IMR-90 (cell line): Measurements from ENCODE around the gene ARAP2. TPM values are rescaled to one million over a fixed set of nuclear protein-coding genes. Genes with fewer than 3 reads are reported as not detected.
A peak's percentile ranks its signal among the peaks of the same experiment; 100 is the strongest.

Experiments used
- ATAC-seq: fragments of 200-7000 bp; cut with Tn5 transposase; 2 replicates; pipeline ENCODE4 v1.9.1; 2020; ENCODE audit warnings: low read depth, mild to moderate bottlenecking, moderate library complexity
- BruUV-seq: library from RNA; stranded (reverse); fragments of 400-500 nt; replicated peaks from 2 replicates; lab custom pipeline; 2021; lab: Mats Ljungman, UMichigan
- CTCF ChIA-PET: fragments of 300-600 bp; formaldehyde crosslinking; extraction: SDS; loops from one replicate; lab custom pipeline; 2021; ENCODE audit warnings: antibody characterized with exemption; lab: Yijun Ruan, JAX
- POLR2A ChIA-PET: fragments of 300-600 bp; sonication (Branson Sonifier 250); formaldehyde crosslinking; loops from one replicate; lab custom pipeline; 2022; ENCODE audit warnings: antibody characterized with exemption; ENCODE audit not compliant: unreplicated experiment; lab: Charles Lee
- DNase-seq: peaks from one replicate; pipeline ENCODE4 v3.0.0; 2013
- H2AFZ ChIP-seq: replicated peaks from 2 replicates; pipeline ENCODE3; 2013; ENCODE audit warnings: low read length, mild to moderate bottlenecking; ENCODE audit not compliant: poor library complexity
- H2AK5ac ChIP-seq: 2 replicates; pipeline ENCODE4 v1.6.1; 2013; ENCODE audit warnings: low read depth, low read length, inconsistent platforms
- H2AK9ac ChIP-seq: replicated peaks from 2 replicates; pipeline ENCODE3; 2013; ENCODE audit warnings: mild to moderate bottlenecking, low read depth, low read length, moderate library complexity; ENCODE audit not compliant: poor library complexity
- H2BK120ac ChIP-seq: 2 replicates; pipeline ENCODE4 v1.6.1; 2013; ENCODE audit warnings: low read depth, low read length, inconsistent platforms
- H2BK15ac ChIP-seq: 3 replicates; pipeline ENCODE4 v1.6.1; 2013; ENCODE audit warnings: low read depth, low read length, inconsistent platforms
- H2BK20ac ChIP-seq: 2 replicates; pipeline ENCODE4 v1.6.1; 2013; ENCODE audit warnings: low read depth, mild to moderate bottlenecking, inconsistent platforms, low read length, moderate library complexity
- H2BK5ac ChIP-seq: 2 replicates; pipeline ENCODE4 v1.6.1; 2013; ENCODE audit warnings: mild to moderate bottlenecking, low read depth, low read length, inconsistent platforms; ENCODE audit not compliant: poor library complexity, severe bottlenecking
- H3K14ac ChIP-seq: replicated peaks from 2 replicates; pipeline ENCODE4 v1.6.1; 2013; ENCODE audit warnings: low read depth, low read length, inconsistent platforms
- H3K18ac ChIP-seq: 2 replicates; pipeline ENCODE4 v1.6.1; 2013; ENCODE audit warnings: low read depth, low read length, control low read depth
- H3K23ac ChIP-seq: 2 replicates; pipeline ENCODE4 v1.6.1; 2013; ENCODE audit warnings: low read depth, low read length, inconsistent platforms
- H3K27ac ChIP-seq: 2 replicates; pipeline ENCODE4 v1.5.1; 2013; ENCODE audit warnings: mild to moderate bottlenecking, control low read depth, low read length; ENCODE audit not compliant: insufficient read depth
- H3K27me3 ChIP-seq: 2 replicates; pipeline ENCODE4 v1.6.1; 2013; ENCODE audit warnings: low read length; ENCODE audit not compliant: control insufficient read depth, insufficient read depth
- H3K36me3 ChIP-seq: 2 replicates; pipeline ENCODE4 v1.6.1; 2013; ENCODE audit warnings: low read length, mixed read lengths; ENCODE audit not compliant: control insufficient read depth, insufficient read depth
- H3K4ac ChIP-seq: 2 replicates; pipeline ENCODE4 v1.6.1; 2013; ENCODE audit warnings: low read depth, low read length, inconsistent platforms
- H3K4me1 ChIP-seq: 2 replicates; pipeline ENCODE4 v1.6.1; 2013; ENCODE audit warnings: low read length, mixed read lengths; ENCODE audit not compliant: control insufficient read depth, insufficient read depth
- H3K4me2 ChIP-seq: 2 replicates; pipeline ENCODE4 v1.6.1; 2013; ENCODE audit warnings: low read depth, mild to moderate bottlenecking, control low read depth, low read length, moderate library complexity
- H3K4me3 ChIP-seq: 2 replicates; pipeline ENCODE4 v1.5.1; 2013; ENCODE audit warnings: low read depth, mild to moderate bottlenecking, control low read depth, low read length, moderate library complexity; ENCODE audit not compliant: insufficient read depth
- H3K56ac ChIP-seq: 2 replicates; pipeline ENCODE4 v1.6.1; 2013; ENCODE audit warnings: low read length, inconsistent platforms; ENCODE audit not compliant: insufficient read depth; ENCODE audit errors: extremely low read depth
- H3K79me1 ChIP-seq, 2 experiments: 2 replicates each; pipeline ENCODE4 v1.6.1; 2013; ENCODE audit warnings: low read length in 2 of 2, inconsistent platforms in 1 of 2, low read depth in 1 of 2
- H3K9ac ChIP-seq: 2 replicates; pipeline ENCODE4 v1.6.1; 2013; ENCODE audit warnings: low read depth, low read length, control low read depth
- H3K9me1 ChIP-seq: 2 replicates; pipeline ENCODE4 v1.6.1; 2013; ENCODE audit warnings: low read length, inconsistent platforms; ENCODE audit not compliant: insufficient read depth
- H3K9me3 ChIP-seq: 2 replicates; pipeline ENCODE4 v1.6.1; 2013; ENCODE audit warnings: low read length; ENCODE audit not compliant: control insufficient read depth, insufficient read depth
- H4K20me1 ChIP-seq: 2 replicates; pipeline ENCODE4 v1.6.1; 2013; ENCODE audit warnings: low read length, inconsistent platforms; ENCODE audit not compliant: insufficient read depth
- H4K5ac ChIP-seq: 2 replicates; pipeline ENCODE4 v1.6.1; 2013; ENCODE audit warnings: mild to moderate bottlenecking, low read depth, low read length, control low read depth
- H4K8ac ChIP-seq, 2 experiments: 2 replicates each; pipeline ENCODE4 v1.6.1; 2013; ENCODE audit warnings: low read depth in 2 of 2, low read length in 2 of 2, control low read depth in 1 of 2, inconsistent platforms in 1 of 2
- H4K91ac ChIP-seq: 2 replicates; pipeline ENCODE4 v1.6.1; 2013; ENCODE audit warnings: low read depth, low read length, inconsistent platforms; ENCODE audit not compliant: insufficient read depth
- CEBPB ChIP-seq: IDR thresholded peaks from 2 replicates; pipeline ENCODE4 v1.6.1; 2012; ENCODE audit warnings: low read depth, low read length, improper control_type of control experiment
- NFE2L2 ChIP-seq: fragments of 150-350 bp; IDR thresholded peaks from 2 replicates; pipeline ENCODE4 v1.6.1; 2016; ENCODE audit warnings: low read depth, mild to moderate bottlenecking, low read length
- WGBS, 2 experiments: methylation state at CpG; one replicate each; pipeline versions ENCODE4 v1.1.5 to v1.1.7; 2013; ENCODE audit warnings: missing lambda C conversion rate in 2 of 2; ENCODE audit not compliant: insufficient read length in 1 of 2; ENCODE audit errors: extremely low coverage in 2 of 2; 5-methylcytosine and 5-hydroxymethylcytosine counted together
- dilution Hi-C: fragments of 300-500 bp; cut with HindIII; formaldehyde crosslinking; loops from one replicate; pipeline ENCODE4 v1.14.3; 2018; ENCODE audit warnings: low sequenced_read_pairs; ENCODE audit not compliant: unreplicated experiment
- in situ Hi-C: fragments of 300-500 bp; cut with MboI; formaldehyde crosslinking; loops from 3 replicates; pipeline ENCODE4 v1.14.3; 2019; ENCODE audit warnings: low sequenced_read_pairs, inconsistent platforms, mixed read lengths
- intact Hi-C: fragments of 100-400 bp; cut with micrococcal nuclease; formaldehyde crosslinking; loops from 2 replicates; pipeline ENCODE4 v1.10.0; 2022
- polyA plus RNA-seq, 3 experiments: library from polyadenylated mRNA; depleted of rRNA; stranded (reverse); fragments of >200 nt; gene quantifications; 2 replicates each; pipeline ENCODE4 v1.2.3, GENCODE V29; 2012; ENCODE audit warnings: low replicate concordance in 1 of 3
- total RNA-seq: library from RNA; depleted of rRNA; stranded (reverse); fragments of >200 nt; gene quantifications from 2 replicates; pipeline ENCODE4 v1.2.3, GENCODE V29; 2012

ARAP2 gene
- total and polyA plus RNA-seq, 2 of the 4 experiments (the other 2 are of a cell fraction), result 0.32 to 1.8 TPM

DNA sequence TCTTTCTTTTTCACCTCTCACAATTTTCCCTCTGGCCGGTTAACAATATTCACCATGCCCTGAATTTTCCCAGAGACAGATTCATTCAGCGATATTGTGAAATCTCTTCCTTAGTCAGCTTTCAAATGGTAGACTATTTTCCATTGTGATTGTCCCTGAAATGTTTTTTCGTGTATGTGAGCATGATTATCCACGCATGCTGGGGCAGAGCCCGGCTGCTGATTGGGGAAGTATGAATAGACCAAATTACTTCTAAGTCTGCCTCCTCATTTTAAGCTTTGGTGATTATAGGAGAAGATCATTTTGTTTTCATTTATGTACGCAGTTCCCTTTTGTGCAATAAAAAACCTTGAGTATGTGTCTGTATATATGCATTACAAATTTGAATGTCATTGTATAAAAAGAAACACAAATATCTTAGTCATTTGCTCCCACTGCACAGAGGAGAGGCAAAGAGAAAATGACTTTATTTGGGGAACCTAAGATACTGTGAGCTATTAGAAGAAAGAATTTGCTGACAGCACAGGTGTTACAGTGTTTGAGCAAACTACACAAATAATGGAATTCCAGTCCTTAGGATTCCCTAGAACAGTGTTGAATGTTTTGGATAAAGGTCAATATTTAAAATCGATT is 48.4 kb upstream of the ARAP2 start:
- Histone ChIP-seq H3K36me3 (no peaks in the 10 kb centered on the region), H4K20me1 (no peaks in the 10 kb centered on the region), H3K9me1 (no peaks in the 10 kb centered on the region), H3K4me3 (no peak overlapping the region), H3K4me2 (no peak overlapping the region), H3K23ac (no peak overlapping the region), H3K9ac (no peak overlapping the region), H2AK5ac (no peak overlapping the region), H3K27ac (no peak overlapping the region), H3K9me3 (no peaks in the 10 kb centered on the region), H2BK120ac (no peak overlapping the region), H3K79me1 (no peaks in the 10 kb centered on the region), H2BK15ac (no peak overlapping the region), H2BK20ac (no peak overlapping the region), H2AFZ (no peak overlapping the region), H3K4ac (no peak overlapping the region), H3K18ac (no peak overlapping the region), H3K56ac (no peak overlapping the region), H2BK5ac (no peak overlapping the region), H3K27me3 (no peaks in the 10 kb centered on the region), H3K4me1 (no peaks in the 10 kb centered on the region), H3K14ac (no peak overlapping the region), H4K8ac (no peak overlapping the region), H4K5ac (no peak overlapping the region), H4K91ac (no peak overlapping the region), H2AK9ac (no peak overlapping the region)
- intact Hi-C loops, result no loop called here
- CTCF ChIA-PET, result no interaction called here
- dilution Hi-C loops, result no loop called here
- no CpG with 5 or more reads among the region's 7 CpGs for WGBS, 2 experiments
- in situ Hi-C loops, result no loop called here
- POLR2A ChIA-PET, result no interaction called here
- ATAC-seq (no peak), DNase-seq (no peak)
- no TSS peak for BruUV-seq
- TF ChIP-seq CEBPB, result peak; percentile 11; the same call in 1 of the 2 replicates
- no peak for TF ChIP-seq NFE2L2
